ENCODE data around the gene FHAD1. TPM values are rescaled to one million over a fixed set of nuclear protein-coding genes. Genes with fewer than 3 reads are reported as not detected.

Gene FHAD1
- total RNA-seq, 6 experiments from 2014 or later, result 0.06 to 0.53 (median 0.12) TPM; not detected in 3

- H3K4me1 ChIP-seq, result no peaks in the 10 kb centered on the region
- TF ChIP-seq POLR2A (IDR thresholded peaks at IDR 0.05), result no peak
- no peak for TF ChIP-seq CTCF (IDR thresholded peaks at IDR 0.05)
- DNase-seq, result no peak
- intact Hi-C loops (cut with DNase I), result no loop called here
- H3K36me3 ChIP-seq, result no peaks in the 10 kb centered on the region
- H3K27ac ChIP-seq, result no peak overlapping the region
- H3K4me3 ChIP-seq, result no peak overlapping the region
- ATAC-seq, result no peak
- no peaks in the 10 kb centered on the region for H3K9me3 ChIP-seq
- H3K27me3 ChIP-seq, result no peaks in the 10 kb centered on the region
Observed at GRCh38 chr1:15233689-15234088, 13.3 kb upstream of the FHAD1 start.

- no peaks in the 10 kb centered on the region for H3K27me3 ChIP-seq
- no peaks in the 10 kb centered on the region for H3K4me1 ChIP-seq
- DNase-seq, result no peak
- H3K27ac ChIP-seq, result no peak overlapping the region
- WGBS (ENCODE audit: insufficient coverage, low coverage, low lambda C conversion rate, missing lambda C conversion rate), result 62% methylated on average over 4 of the region's 5 CpGs
- no peak for ATAC-seq
- H3K4me3 ChIP-seq, result no peak overlapping the region
- H3K9me3 ChIP-seq, result no peaks in the 10 kb centered on the region
- no peak for TF ChIP-seq CTCF (IDR thresholded peaks at IDR 0.05)
- TF ChIP-seq POLR2A (IDR thresholded peaks at IDR 0.05), result no peak
- H3K36me3 ChIP-seq, result no peaks in the 10 kb centered on the region
- intact Hi-C loops (cut with DNase I), result no loop called here
Observed at GRCh38 chr1:15236321-15236721, 10.7 kb upstream of the FHAD1 start.

GRCh38 chr1:15236746-15237145 lies 10.3 kb upstream of the FHAD1 start:
- ATAC-seq (no peak), DNase-seq (no peak)
- Histone ChIP-seq H3K4me1 (no peaks in the 10 kb centered on the region), H3K27me3 (no peaks in the 10 kb centered on the region), H3K4me3 (no peak overlapping the region), H3K9me3 (no peaks in the 10 kb centered on the region), H3K36me3 (no peaks in the 10 kb centered on the region), H3K27ac (no peak overlapping the region)
- WGBS (ENCODE audit: insufficient coverage, low coverage, low lambda C conversion rate, missing lambda C conversion rate), result 72% methylated on average over 5 of the region's 9 CpGs
- TF ChIP-seq CTCF (IDR thresholded peaks at IDR 0.05) (no peak), POLR2A (IDR thresholded peaks at IDR 0.05) (no peak)
- intact Hi-C loops (cut with DNase I), result no loop called here

- intact Hi-C loops (cut with DNase I), result no loop called here
- WGBS (ENCODE audit: insufficient coverage, low coverage, low lambda C conversion rate, missing lambda C conversion rate), result 57% methylated on average over 1 of the region's 1 CpG
- H3K27ac ChIP-seq, result no peak overlapping the region
- no peak for TF ChIP-seq POLR2A (IDR thresholded peaks at IDR 0.05)
- no peaks in the 10 kb centered on the region for H3K9me3 ChIP-seq
- H3K4me1 ChIP-seq, result no peaks in the 10 kb centered on the region
- no peaks in the 10 kb centered on the region for H3K27me3 ChIP-seq
- no peak overlapping the region for H3K4me3 ChIP-seq
- no peak for DNase-seq
- no peak for ATAC-seq
- H3K36me3 ChIP-seq, result no peaks in the 10 kb centered on the region
Observed at GRCh38 chr1:15238789-15239188, 8.2 kb upstream of the FHAD1 start.

GRCh38 chr1:15242766-15243165 lies 4.3 kb upstream of the FHAD1 start:
- no peaks in the 10 kb centered on the region for H3K9me3 ChIP-seq
- H3K36me3 ChIP-seq, result no peaks in the 10 kb centered on the region
- DNase-seq (no peak), ATAC-seq (no peak)
- H3K27ac ChIP-seq, result no peak overlapping the region
- H3K4me1 ChIP-seq, result no peaks in the 10 kb centered on the region
- H3K4me3 ChIP-seq, result no peak overlapping the region
- peaks cover 0 to 4% of the 10 kb centered on the region in 2 donors for H3K27me3 ChIP-seq
- 67% methylated on average over 7 of the region's 7 CpGs for WGBS (ENCODE audit: insufficient coverage, low coverage, low lambda C conversion rate, missing lambda C conversion rate)
- intact Hi-C loops (cut with DNase I), result no loop called here
- TF ChIP-seq CTCF (IDR thresholded peaks at IDR 0.05) (no peak), POLR2A (IDR thresholded peaks at IDR 0.05) (no peak)

Measured in right lobe of liver (tissue), 6 donors.